HepG2 (cell line): Measurements from ENCODE around the gene MUC6. TPM values are rescaled to one million over a fixed set of nuclear protein-coding genes. Genes with fewer than 3 reads are reported as not detected.

Source experiments
- ATAC-seq: fragments of 200-7000 bp; cut with Tn5 transposase; 3 replicates; pipeline ENCODE4 v1.9.1; 2020; ENCODE audit warnings: mild to moderate bottlenecking, moderate library complexity
- BruUV-seq: library from RNA; stranded (reverse); fragments of 400-500 nt; replicated peaks from 2 replicates; lab custom pipeline; 2021; lab: Mats Ljungman, UMichigan
- CTCF ChIA-PET: fragments of 300-600 bp; formaldehyde crosslinking; extraction: SDS; loops from one replicate; lab custom pipeline; 2021; ENCODE audit warnings: low total read pairs, inconsistent platforms, low intra/inter-chr PET ratio; lab: Yijun Ruan, JAX
- POLR2A ChIA-PET: fragments of 350-600 bp; sonication (Branson Sonifier 250); formaldehyde crosslinking; loops from one replicate; lab custom pipeline; 2020; ENCODE audit warnings: antibody characterized with exemption, inconsistent platforms; lab: Yijun Ruan, JAX
- DNase-seq: peaks from one replicate; pipeline ENCODE4 v3.0.0-alpha.2; 2015; ENCODE audit warnings: low spot score
- FAIRE-seq: peaks from 3 replicates; lab custom pipeline; 2011; peaks lifted over from hg19 to GRCh38; lab: Jason Lieb, UNC
- H2AFZ ChIP-seq: one replicate; pipeline ENCODE4 v1.6.1; 2011; ENCODE audit warnings: low read length, inconsistent platforms
- H3K27ac ChIP-seq: fragments of 300-600 bp; 3 replicates; pipeline ENCODE4 v1.8.0; 2011; ENCODE audit warnings: mixed run types, mild to moderate bottlenecking, mixed read lengths, low read length, inconsistent platforms; ENCODE audit not compliant: insufficient read depth; ENCODE audit errors: extremely low read length
- H3K27me3 ChIP-seq, 2 experiments: fragments of 200-600 bp in 1 of 2; 2 replicates in 1 of 2; 3 replicates in 1 of 2; pipeline versions ENCODE4 v1.6.0 to v1.8.0; 2011; ENCODE audit warnings: low read length in 2 of 2, mild to moderate bottlenecking in 2 of 2, moderate library complexity in 2 of 2, inconsistent platforms in 1 of 2; ENCODE audit not compliant: insufficient read depth in 2 of 2, control insufficient read depth in 1 of 2
- H3K36me3 ChIP-seq, 2 experiments: fragments of 200-600 bp in 1 of 2; replicated peaks in 1 of 2; 2 replicates in 1 of 2; 3 replicates in 1 of 2; pipeline versions ENCODE4 v1.5.1 to v1.8.0; 2011; ENCODE audit warnings: low read length in 2 of 2, inconsistent platforms in 1 of 2; ENCODE audit not compliant: insufficient read depth in 2 of 2, control insufficient read depth in 1 of 2
- H3K4me1 ChIP-seq: 2 replicates; pipeline ENCODE4 v1.5.1; 2012; ENCODE audit warnings: low read length, inconsistent platforms; ENCODE audit not compliant: insufficient read depth
- H3K4me2 ChIP-seq: 2 replicates; pipeline ENCODE4 v1.6.0; 2011; ENCODE audit warnings: low read depth, low read length, inconsistent platforms
- H3K4me3 ChIP-seq, 3 experiments: fragments of 200-600 bp in 1 of 3; sonication (generic), shearing (Covaris generic) in 1 of 3; replicated peaks in 1 of 3; 2 replicates each; pipeline ENCODE4 v1.5.1; 2011 to 2016; ENCODE audit warnings: low read length in 3 of 3, inconsistent platforms in 2 of 3, low read depth in 2 of 3, mild to moderate bottlenecking in 2 of 3, control low read depth in 1 of 3, mixed read lengths in 1 of 3; ENCODE audit not compliant: insufficient read depth in 1 of 3
- H3K79me2 ChIP-seq: one replicate; pipeline ENCODE4 v1.6.1; 2011; ENCODE audit warnings: low read length, inconsistent platforms; ENCODE audit not compliant: insufficient read depth
- H3K9ac ChIP-seq: 2 replicates; pipeline ENCODE4 v1.6.0; 2011; ENCODE audit warnings: mild to moderate bottlenecking, low read depth, low read length, inconsistent platforms; ENCODE audit not compliant: insufficient read depth
- H3K9me3 ChIP-seq: 2 replicates; pipeline ENCODE4 v1.5.1; 2012; ENCODE audit warnings: mild to moderate bottlenecking, low read length
- H4K20me1 ChIP-seq: 2 replicates; pipeline ENCODE4 v1.6.0; 2011; ENCODE audit warnings: inconsistent platforms, mild to moderate bottlenecking, low read length, moderate library complexity; ENCODE audit not compliant: insufficient read depth
- RBM39 ChIP-seq: fragments of 200-400 bp; formaldehyde crosslinking; IDR thresholded peaks from one replicate; pipeline ENCODE4 v1.6.1; 2018; ENCODE audit warnings: antibody characterized with exemption, mild to moderate bottlenecking, low read depth, low read length; ENCODE audit not compliant: poor library complexity, severe bottlenecking
- RFXANK ChIP-seq: IDR thresholded peaks from 2 replicates; pipeline ENCODE4 v1.6.1; 2016
- ZBTB1 ChIP-seq: sonication (generic); formaldehyde crosslinking; IDR thresholded peaks from 2 replicates; pipeline ENCODE4 v1.4.0; 2020; ENCODE audit warnings: missing genetic modification reagents, borderline replicate concordance
- ZNF496 ChIP-seq: sonication (generic); formaldehyde crosslinking; IDR thresholded peaks from 2 replicates; pipeline ENCODE4 v1.8.1; 2023; ENCODE audit warnings: mild to moderate bottlenecking, moderate library complexity, missing genetic modification reagents; ENCODE audit not compliant: insufficient replicate concordance
- WGBS: methylation state at CpG from one replicate; pipeline ENCODE4 v1.1.6; 2017; ENCODE audit warnings: low lambda C conversion rate; 5-methylcytosine and 5-hydroxymethylcytosine counted together
- in situ Hi-C: cut with HindIII; loops from 2 replicates; pipeline ENCODE4 v1.10.0; 2017; ENCODE audit warnings: low pct_unique_long_range_greater_than_20kb; ENCODE audit not compliant: extremely low pct_ligation_motif_present
- intact Hi-C: fragments of 100-400 bp; cut with micrococcal nuclease; formaldehyde crosslinking; loops from one replicate; pipeline ENCODE4 v1.10.0; 2022; ENCODE audit not compliant: unreplicated experiment
- polyA plus RNA-seq, 8 experiments: library from polyadenylated mRNA; depleted of rRNA in 3 of 8; stranded (reverse) in 7 of 8; unstranded in 1 of 8; fragments of >200 nt; fragmentation: Illumina TruSeq in 4 of 8; extraction: Trizol in 4 of 8; gene quantifications; 2 replicates each; pipeline versions ENCODE4 v1.2.1 to v1.2.3, GENCODE V29; 2011 to 2016; ENCODE audit warnings: low read depth in 4 of 8, missing spikeins in 1 of 8, mixed read lengths in 1 of 8; ENCODE audit not compliant: insufficient read depth in 1 of 8
- total RNA-seq, 5 experiments: library from RNA; depleted of rRNA; stranded (reverse); fragments of >200 nt; fragmentation: Illumina TruSeq; extraction: Trizol; gene quantifications; 2 replicates each; pipeline ENCODE4 v1.2.3, GENCODE V29; 2016; ENCODE audit warnings: low read depth in 1 of 5
- TF ChIP-seq, protein P1 (sequence below): sonication (generic); formaldehyde crosslinking; IDR thresholded peaks from 2 replicates; pipeline ENCODE4 v1.4.0; 2020; ENCODE audit warnings: missing genetic modification reagents

MUC6 gene
- total and polyA plus RNA-seq, 2 of the 13 experiments (the other 11 are each of a cell fraction or from before 2014, with no cell fraction given) = not detected

DNA sequence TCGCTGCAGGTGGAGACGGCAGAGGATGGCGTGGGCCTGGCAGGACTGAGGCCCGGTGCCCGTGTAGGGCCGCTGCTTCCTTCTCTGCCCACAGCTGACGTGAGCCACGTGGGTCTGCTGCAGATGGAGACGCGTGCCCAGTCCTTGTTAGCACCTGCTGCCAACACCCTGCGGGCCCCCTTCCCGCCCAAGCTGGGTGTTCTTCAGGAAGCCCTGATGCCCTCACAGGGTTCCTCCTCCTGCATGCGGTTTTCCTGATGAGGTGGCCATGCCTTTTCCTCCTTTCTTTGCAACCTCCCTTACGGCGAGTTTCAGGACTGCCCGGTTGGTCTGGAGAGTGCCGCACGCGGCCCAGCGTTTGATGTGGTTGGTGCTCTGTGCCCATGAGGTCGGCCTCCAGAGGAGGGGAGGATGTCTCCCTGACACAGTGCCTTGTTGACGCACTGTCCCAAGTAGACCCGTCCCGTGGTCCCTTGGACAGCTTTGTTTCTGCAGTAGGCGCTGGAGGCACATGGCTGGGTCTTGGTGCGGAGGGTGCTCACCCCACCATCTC is 66.1 kb downstream of the MUC6 start (continued):
- TF ChIP-seq, protein P1, sequence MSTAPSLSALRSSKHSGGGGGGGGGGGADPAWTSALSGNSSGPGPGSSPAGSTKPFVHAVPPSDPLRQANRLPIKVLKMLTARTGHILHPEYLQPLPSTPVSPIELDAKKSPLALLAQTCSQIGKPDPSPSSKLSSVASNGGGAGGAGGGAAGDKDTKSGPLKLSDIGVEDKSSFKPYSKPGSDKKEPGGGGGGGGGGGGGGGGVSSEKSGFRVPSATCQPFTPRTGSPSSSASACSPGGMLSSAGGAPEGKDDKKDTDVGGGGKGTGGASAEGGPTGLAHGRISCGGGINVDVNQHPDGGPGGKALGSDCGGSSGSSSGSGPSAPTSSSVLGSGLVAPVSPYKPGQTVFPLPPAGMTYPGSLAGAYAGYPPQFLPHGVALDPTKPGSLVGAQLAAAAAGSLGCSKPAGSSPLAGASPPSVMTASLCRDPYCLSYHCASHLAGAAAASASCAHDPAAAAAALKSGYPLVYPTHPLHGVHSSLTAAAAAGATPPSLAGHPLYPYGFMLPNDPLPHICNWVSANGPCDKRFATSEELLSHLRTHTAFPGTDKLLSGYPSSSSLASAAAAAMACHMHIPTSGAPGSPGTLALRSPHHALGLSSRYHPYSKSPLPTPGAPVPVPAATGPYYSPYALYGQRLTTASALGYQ = no peak
- TF ChIP-seq RFXANK (CRISPR knock-in tag) (no peak), RBM39 (no peak), ZBTB1 (CRISPR knock-in tag) (no peak)

DNA sequence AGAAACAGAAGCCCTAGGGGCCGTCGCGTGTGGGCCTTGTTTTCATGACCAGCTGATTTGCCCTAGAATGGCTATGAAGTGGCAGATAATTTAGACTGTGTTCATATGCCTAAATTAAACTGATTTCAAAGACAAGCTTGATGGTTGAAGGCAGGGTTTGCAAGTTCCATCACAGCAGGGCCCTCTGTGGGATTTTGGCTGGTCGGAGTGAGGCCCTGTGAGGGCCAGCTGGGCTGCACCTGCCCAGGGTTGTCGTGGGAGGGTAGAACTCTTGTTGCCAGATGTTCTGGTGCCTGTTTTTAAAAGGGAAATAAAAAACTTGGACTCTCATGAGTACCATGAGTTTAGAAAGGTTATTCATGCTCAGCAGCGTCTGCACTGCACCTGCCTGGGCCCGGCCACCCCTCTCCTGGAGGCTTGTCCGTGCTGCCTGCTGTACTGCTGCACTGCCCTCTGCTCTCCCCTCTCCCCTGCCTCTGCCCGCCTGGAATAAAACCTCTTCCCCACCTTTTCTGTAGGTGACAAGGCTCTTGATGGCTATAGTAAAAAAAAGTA is 66.8 kb downstream of the MUC6 start:
- ChIA-PET CTCF (no interaction called here), POLR2A (no interaction called here)
- H3K36me3 ChIP-seq = peaks cover 38 to 76% of the 10 kb centered on the region in 2 experiments
- over 99% methylated on average over 9 of the region's 9 CpGs for WGBS
- ATAC-seq = no peak
- TF ChIP-seq ZNF496 (CRISPR knock-in tag) = no peak
- no peaks in the 10 kb centered on the region for H3K27me3 ChIP-seq
- no peak overlapping the region for H2AFZ ChIP-seq
- no peaks in the 10 kb centered on the region for H3K4me1 ChIP-seq
- H3K27ac ChIP-seq = no peak overlapping the region
- intact Hi-C loops (no loop called here), in situ Hi-C loops (no loop called here)
- H4K20me1 ChIP-seq = no peaks in the 10 kb centered on the region
- no peak overlapping the region for H3K9ac ChIP-seq
- DNase-seq = no peak
- H3K79me2 ChIP-seq = peaks cover 8% of the 10 kb centered on the region
- no TSS peak for BruUV-seq
- no peaks in the 10 kb centered on the region for H3K9me3 ChIP-seq
- FAIRE-seq = no peak
- no peak overlapping the region for H3K4me2 ChIP-seq
- H3K4me3 ChIP-seq = no peak overlapping the region
